ENCODE results near the gene TSPYL2.

Gene TSPYL2

DNA sequence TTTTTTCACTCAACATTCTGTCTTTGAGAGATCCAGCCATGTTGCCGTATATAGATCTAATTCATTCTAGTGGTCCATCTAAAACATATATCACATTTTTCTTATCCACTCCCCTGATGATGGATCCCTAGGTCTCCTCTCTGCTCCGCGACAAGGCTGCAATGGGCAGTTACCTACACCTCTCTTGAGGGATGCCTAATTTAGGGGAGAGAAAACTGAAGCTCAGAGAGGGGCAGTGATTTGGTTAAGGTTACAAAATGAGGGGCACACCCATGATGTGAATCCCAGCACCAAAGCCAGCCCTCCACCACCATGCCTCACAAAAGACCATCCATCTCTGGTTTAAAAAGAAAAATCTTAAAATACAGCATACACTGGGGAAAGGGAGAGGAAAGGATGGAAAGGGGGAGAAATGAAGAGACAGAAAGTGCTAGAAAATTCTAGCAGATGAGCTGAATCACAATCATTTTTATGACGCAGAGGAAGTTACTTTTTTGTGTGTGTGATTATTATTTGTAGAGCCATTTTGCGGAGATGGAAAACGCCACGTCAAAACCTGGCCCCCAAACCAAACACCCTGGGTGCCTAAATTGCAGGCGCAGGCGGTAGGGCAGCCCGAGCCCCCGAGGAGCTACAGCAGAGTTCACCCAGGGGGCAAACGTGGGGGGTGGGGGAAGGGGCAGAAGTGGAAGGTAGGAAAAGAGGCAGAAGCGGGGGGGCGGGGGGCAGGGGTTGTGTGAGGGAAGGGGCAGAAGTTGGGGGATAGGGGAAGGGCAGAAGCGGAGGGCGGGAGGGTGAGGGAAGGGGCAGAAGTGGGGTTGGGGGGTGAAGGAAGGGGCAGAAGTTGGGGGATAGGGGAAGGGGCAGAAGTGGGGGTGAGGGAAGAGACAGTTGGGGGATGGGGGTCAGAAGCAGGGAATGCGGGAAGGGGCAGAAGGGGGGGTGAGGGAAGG is 1.3 kb upstream of the TSPYL2 start:
- DNase-seq (no peak), ATAC-seq (no peak)

DNA sequence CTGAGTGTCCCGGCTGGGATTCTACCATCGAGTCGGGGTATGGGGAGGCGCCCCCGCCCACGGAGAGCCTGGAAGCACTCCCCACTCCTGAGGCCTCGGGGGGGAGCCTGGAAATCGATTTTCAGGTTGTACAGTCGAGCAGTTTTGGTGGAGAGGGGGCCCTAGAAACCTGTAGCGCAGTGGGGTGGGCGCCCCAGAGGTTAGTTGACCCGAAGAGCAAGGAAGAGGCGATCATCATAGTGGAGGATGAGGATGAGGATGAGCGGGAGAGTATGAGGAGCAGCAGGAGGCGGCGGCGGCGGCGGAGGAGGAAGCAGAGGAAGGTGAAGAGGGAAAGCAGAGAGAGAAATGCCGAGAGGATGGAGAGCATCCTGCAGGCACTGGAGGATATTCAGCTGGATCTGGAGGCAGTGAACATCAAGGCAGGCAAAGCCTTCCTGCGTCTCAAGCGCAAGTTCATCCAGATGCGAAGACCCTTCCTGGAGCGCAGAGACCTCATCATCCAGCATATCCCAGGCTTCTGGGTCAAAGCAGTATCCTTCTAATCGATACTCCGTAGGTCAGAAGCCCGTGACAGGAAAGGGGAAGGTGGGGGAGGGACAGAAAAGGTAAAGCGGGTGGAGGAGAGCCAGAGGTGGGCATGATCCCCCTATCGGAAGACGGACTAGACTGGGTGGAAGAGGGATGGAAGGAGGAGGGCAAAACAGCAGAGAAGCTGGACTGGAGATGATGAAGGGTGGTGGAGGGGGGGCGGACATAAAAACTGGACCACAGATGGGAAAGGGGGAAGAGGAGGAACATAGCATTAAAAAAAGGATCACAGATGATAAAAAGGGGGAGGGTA is 828 bp downstream of the TSPYL2 start:
- no peak for ATAC-seq
- no peak for DNase-seq

DNA sequence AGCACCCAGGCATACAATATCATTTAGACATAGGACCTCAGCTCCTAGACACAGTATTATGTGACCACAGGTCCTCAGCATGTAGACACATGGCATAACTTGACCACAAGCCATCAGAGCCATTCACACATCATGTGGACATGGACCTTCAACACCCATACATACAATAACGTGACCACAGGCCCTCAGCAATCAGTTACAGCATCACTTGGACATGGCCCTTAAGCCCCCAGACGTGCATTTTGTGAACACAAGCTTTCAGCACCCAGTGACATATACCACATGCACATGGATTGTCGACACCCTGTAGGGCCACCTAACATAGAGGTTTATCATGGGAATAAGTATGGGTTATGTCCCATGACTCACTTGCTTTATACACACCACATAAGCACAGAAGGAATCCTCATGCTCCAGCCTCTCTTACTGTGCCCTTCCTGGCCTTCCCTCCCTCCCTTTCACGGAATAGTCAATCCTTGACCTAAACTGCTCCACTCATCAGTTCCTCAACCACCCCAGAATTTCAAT is 1.9 kb downstream of the TSPYL2 start:
- no peak for DNase-seq

DNA sequence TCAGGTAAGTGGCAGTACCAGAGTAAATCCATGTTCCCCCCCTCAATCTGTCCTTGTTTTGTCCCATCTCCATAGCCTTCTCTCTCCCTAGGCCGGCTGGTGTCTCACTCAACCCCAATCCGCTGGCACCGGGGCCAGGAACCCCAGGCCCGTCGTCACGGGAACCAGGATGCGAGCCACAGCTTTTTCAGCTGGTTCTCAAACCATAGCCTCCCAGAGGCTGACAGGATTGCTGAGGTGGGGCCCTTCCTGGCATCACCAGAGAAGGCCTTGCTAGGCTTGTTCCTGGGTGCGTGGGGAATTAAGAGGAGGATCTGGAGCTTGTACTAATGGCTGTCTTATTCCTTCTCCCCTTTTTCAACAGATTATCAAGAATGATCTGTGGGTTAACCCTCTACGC is 2.7 kb downstream of the TSPYL2 start:
- no peak for ATAC-seq
- no peak for DNase-seq

More for the DNA sequence above, 1.9 kb downstream of the TSPYL2 start:
- ATAC-seq, result no peak

DNA sequence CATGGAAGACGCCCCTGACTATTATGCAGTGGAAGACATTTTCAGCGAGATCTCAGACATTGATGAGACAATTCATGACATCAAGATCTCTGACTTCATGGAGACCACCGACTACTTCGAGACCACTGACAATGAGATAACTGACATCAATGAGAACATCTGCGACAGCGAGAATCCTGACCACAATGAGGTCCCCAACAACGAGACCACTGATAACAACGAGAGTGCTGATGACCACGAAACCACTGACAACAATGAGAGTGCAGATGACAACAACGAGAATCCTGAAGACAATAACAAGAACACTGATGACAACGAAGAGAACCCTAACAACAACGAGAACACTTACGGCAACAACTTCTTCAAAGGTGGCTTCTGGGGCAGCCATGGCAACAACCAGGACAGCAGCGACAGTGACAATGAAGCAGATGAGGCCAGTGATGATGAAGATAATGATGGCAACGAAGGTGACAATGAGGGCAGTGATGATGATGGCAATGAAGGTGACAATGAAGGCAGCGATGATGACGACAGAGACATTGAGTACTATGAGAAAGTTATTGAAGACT is 3.6 kb downstream of the TSPYL2 start:
- DNase-seq, result no peak
- no peak for ATAC-seq

DNA sequence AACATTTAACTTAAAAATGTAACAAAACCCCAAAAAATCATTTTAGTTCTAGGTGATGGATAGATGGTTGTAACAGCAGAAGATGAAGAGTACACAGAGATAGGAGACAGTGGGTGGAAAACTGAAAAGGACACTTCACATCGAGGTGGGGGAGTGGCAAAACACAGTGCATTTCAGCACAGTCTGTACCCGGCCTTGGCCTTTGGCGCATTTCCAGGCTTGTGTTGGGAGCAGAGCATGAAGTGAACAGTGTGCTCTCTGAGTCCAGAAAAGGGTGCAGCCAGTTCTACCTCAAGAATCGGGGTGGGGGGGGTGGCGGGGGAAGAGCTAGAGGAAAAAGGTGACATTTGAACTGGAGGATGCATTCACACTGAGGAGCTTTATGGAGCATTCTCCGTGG is 4.3 kb downstream of the TSPYL2 start:
- no peak for DNase-seq
- ATAC-seq, result no peak

DNA sequence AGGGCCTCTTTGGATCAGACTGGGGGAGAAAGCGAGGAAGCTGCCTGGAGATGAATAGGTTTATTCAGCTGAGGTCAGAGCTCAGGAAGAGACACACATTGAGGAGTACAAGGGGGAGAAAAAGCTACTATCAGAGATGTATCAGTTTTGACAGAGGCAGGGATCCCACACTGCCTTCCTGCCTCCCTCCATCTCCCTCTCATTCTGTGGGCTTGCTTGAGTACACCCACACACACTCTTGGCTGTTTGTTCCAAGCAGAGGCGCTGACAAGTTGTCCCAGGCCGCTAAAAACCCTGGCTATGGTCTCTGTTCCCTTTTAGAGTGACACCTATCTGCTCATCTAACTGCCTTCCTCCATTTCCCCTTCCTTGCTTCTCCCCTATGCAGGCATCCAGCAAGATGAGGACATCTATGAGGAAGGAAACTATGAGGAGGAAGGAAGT is 5.2 kb downstream of the TSPYL2 start:
- ATAC-seq (no peak), DNase-seq (no peak)

DNA sequence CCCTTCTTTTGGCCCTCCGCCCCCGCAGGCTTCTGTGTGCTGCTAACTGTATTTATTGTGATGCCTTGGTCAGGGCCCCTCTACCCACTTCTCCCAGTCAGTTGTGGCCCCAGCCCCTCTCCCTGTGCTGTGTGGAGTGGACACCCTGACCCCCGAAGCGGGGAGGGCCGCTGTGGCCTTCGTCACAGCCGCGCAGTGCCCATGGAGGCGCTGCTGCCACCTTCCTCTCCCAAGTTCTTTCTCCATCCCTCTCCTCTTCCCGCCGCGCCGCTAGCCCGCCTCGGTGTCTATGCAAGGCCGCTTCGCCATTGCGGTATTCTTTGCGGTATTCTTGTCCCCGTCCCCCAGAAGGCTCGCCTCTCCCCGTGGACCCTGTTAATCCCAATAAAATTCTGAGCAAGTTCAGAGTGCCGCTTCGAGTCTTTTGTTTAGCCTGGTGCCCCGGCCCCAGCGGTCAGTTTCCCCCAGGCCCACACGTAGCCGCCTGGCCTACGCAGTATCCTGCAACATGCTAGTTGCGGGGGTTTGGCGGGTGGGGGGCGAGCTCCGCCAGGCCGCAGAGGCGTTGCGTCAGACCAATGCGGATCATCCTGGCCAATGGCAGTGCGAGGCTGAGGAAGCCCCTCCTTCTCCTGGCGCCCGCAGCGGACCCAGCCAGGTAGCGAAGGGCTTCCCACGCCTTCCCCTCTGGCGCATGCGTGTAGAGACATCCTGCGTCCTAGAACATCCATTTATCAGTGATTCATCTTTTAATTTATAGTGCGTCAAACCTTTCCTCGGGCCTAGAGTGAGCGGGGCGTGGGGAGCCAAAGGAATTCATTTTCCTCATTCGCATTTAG is 6.2 kb downstream of the TSPYL2 start:
- peak; percentile 71 for ATAC-seq

DNA sequence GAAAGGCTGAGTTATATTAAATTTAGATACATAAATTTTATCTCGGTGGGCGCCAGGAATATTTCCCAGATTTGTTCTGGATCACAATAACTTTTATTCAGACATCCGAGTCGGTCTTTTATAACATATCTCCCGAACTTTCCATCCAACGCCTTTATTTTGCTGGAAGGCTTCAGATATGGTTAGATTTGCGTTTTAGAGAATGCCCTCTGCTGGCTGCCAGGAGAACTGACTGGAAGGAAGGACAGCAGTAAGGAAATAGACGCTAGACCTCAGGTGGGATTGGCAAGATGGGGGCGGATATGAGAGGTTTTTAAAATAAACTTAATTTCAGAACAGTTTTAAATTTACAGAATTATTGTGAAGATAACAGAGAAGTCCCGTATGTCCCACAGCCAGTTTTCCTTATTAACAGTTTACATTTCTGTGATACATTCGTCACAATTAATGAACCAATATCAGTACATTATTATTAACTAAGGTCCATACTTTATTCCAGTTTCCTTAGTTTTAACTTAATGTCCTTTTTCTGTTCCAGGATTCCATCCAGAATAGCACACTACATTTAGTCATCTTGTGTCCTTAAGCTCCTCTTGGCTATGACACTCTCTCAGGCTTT is 7.2 kb downstream of the TSPYL2 start:
- ATAC-seq (no peak), DNase-seq (peak; percentile 37)

More for the DNA sequence above, 6.2 kb downstream of the TSPYL2 start:
- DNase-seq, result peak; percentile 76

DNA sequence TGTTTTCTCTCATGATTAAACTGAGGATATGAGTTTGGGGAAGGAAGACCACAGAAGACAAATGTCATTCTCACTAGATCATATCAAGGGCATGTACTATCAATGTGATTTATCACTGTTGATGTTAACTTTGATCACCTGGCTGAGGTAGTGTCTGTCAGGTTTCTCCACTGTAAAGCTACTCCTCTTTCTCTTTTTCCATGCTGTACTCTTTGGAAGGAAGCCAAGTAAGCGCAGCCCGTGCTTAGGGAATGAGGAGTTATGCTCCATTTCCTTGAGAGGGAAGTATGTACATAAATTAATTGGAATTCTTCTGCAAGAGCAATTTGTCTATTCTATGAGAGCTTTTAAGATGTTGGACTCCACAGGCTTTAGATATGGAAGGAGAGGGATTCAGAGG is 7.8 kb downstream of the TSPYL2 start:
- no peak for ATAC-seq
- no peak for DNase-seq

DNA sequence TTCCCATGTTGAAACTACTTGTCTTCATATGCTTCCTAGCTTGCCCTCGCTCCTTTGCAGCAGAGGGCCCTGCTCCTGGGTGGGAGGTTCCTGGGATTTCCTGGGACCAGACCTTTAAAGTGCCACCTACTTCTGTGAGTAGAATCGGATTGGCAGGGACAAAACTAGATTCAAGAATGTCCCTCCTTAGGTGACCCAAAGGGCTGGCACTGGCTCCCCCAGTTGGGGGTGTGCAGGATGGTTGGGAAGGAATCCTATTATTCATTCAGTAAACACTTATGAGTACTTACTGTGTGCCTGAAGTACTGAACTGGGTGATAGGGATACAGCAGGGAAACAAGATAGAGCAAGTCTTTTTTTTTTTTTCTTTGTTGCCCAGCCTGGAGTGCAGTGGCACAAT is 9.2 kb downstream of the TSPYL2 start:
- no peak for ATAC-seq

DNA sequence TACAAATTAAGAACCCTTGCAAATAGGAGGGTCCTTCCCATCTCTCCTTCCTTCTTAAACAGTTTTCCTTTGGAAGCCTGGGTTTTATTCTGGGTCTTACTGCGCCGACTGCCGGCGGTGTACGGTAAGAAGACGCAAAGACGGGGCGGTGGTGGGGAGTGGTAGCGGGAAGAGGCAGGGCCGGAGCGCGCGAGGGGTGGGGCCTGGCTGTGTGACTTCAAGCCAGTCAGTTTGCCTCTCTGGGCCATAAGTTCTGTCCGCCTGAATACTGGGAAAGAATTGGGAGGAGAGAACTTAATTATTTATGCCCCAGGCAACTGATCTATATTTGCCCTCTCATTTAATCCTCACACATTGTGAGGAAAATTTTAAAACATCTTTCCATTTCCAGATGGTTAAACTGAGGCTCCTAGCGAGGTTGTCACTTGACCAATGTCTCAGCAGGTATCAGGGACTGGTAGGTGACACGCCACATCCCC is 11.0 kb downstream of the TSPYL2 start:
- ATAC-seq (peak; percentile 71), DNase-seq (peak; percentile 78)

More for the DNA sequence above, 9.2 kb downstream of the TSPYL2 start:
- no peak for DNase-seq

DNA sequence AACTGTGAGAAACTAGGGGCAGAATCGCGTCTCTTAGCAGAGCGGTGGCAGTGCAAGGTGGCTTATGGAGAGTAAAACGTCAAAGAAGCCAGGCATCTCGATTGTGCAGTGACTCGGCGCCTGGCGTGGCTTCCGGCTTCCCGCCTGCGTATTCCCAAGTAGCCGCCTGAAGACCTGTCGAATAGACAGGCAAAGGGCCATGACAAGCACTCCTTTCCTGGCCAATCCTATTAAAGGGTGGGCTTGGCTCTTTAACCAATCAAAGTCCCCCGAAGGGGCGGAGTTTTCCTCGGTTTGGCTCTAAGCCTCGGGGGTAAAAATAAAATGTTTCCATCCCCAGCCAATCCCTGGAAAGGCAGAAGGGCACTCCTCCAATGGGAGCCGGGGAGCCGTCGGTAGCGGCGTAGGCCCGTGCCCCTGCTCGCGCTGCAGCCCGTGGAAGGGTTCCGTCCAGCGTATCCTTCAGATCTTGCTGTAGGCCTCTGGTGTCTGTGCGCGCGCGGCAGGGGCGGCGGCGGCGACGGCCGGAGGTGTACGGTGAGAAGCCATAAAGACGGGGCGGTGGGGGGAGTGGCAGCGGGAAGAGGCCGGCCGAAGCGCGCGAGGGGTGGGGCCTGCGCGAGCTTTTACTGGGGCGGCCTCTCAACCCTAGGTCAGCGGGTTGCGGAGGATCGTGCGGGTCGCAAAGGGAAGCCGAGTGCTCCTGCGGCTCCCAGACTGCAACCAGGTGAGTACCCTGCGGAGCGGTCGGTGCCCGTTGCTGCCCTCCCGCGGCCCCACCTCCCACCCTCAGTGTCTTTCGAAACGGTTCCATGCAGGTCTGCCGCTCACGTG is 11.8 kb downstream of the TSPYL2 start, which contains the start of gene KANTR:
KANTR (plus strand) TSS at position 395 of the 834 bp plus-strand sequence. CDS start 30,131 bp downstream, outside the sequence.
- ATAC-seq, result peak; percentile 89
- DNase-seq, result peak; percentile 78

DNA sequence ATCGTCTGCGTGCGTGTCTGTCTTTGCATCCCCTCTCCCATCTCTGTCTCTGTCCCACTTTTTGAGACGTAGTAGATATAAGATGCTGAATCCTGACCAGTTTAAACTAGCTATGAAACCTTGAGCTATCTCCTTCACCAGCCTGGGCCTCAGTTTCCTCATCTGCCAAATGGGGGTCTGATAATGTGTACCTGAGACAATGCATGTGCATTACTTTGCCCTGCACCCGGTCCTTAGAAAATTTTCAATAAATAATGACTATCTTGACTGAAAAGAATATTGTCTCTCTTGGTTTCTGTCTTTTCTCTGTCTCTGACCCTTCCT is 12.4 kb downstream of the TSPYL2 start:
- DNase-seq, result no peak
- ATAC-seq, result no peak

DNA sequence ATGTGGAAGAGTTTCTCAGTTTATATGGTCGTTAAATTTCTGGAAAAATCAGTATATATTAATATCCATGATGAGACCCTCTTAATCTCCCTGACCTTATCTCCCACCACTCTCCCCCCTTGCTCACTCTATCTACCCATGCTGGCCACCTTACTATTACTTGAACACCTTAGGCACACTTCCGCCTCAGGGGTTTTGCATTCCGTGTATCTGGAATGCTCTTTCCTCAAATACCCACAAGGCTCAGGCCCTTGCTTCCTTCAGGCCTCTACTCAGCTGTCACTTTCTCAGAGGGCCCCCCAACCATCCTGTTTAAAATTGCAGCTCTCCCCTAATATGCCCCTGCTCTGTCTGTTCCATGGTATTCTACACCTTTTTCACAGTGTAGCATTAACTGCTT is 13.6 kb downstream of the TSPYL2 start:
- ATAC-seq, result no peak
- DNase-seq, result no peak

DNA sequence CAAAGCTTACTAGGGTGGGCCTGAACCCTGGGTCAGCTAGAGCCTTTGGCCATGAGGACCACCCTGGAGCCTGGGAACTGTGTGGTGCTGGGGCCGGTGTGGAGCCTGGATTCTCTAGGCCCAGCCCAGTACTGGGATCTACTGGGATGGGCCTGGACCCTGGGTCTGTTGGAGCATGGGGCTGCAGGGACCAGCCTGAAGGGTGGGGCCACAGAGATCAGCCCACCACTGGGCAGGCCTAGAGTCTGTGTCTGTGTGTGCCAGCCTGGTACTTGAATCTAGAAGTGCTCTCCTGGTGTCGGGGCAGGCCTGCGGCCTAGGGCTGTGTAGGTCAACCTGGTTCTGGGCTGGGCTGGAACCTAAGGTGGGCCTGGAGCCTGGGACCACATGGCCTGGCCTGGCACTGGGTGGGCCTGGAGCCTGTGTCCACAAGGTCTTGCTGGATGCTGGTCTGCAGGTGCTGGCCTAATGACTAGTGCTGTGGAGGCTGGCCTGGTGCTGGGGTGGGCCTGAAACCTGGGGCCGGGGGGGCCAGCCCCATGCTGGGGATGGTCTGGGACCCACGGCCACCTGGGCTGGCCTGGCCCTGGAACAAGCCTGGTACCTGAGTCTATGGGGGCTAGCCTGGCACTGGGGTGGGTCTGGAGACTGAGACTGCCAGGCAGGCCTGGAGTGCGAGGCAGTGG is 32.8 kb downstream of the TSPYL2 start:
- ATAC-seq (no peak), DNase-seq (no peak)

DNA sequence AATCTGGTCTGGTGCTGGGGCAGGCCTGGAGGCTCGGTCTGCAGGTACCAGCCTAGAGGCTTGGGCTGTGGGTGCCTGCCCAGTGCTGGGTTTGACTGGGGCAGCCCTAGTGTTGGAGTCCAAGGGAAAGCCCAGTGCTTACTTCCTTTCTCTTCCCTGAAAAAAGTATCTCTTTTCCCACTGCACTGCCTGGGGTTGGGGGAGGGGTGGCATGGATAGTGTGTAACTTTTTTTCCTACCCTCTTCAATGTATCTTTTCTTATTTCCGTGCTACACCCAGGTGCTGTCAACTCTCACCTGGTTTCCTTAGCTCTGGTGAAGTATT is 33.3 kb downstream of the TSPYL2 start:
- DNase-seq, result no peak

DNA sequence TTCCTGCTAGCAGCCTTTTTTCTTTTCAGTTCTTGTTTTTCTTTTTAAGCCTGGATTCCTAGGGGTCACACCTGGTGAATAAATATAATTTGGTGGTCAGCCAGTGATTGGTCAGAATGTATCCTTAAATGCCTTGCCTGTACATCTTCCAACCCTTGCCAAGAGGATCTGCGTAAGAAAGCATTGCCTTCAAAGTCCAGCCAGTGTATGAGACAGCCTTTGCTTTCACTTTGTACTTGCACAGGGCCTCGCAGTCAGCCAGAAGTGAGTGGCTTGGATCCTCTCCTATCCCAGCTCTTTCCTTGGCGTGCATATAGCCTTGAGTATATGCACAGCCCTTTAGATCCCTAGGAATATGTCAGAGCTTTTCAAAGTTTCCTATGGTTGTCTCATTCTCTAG is 33.9 kb downstream of the TSPYL2 start:
- DNase-seq (no peak), ATAC-seq (no peak)

More for the DNA sequence above, 33.3 kb downstream of the TSPYL2 start:
- ATAC-seq, result no peak

DNA sequence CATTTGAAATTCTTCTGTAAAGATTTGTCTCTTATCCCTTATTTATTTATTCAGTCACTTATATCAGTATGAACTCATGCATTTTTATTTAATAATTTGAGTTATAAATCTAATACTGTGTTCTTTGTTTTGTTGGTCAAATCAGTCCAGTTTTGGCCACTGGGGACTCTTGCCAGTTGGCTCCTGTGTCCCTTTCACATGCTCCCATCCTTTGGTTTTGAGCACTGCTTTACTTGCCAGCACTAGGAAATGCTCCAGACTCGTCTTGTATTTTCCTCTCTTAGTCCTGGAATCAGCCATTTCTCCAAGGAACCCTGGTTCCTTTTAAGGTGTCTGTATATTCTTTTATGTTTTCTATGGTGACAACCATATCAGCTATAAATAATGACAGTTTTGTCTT is 39.8 kb downstream of the TSPYL2 start:
- ATAC-seq, result no peak

More for the DNA sequence above, 39.8 kb downstream of the TSPYL2 start:
- no peak for DNase-seq

Data from stimulated activated naive CD8-positive, alpha-beta T cell treated with anti-CD3 and anti-CD28 coated beads, Interleukin-15, Interleukin-2, amounts not matched to agents 100 U/mL and 50 U/mL, for 24 hours (primary cell).